Liver (tissue), 9 donors: ENCODE results near the gene FRMD5. TPM values are rescaled to one million over a fixed set of nuclear protein-coding genes. Genes with fewer than 3 reads are reported as not detected.

ENCODE experiments used
- DNase-seq: peaks from one replicate; pipeline ENCODE4 v3.0.0-alpha.2; 2017; ENCODE audit warnings: low spot score
- H3K27ac ChIP-seq, 2 donors: one replicate each; pipeline ENCODE4 v1.7.0; 2013; ENCODE audit warnings: inconsistent platforms in 2 of 2, low read length in 2 of 2, control low read depth in 1 of 2, low read depth in 1 of 2, mild to moderate bottlenecking in 1 of 2
- H3K27me3 ChIP-seq, 4 donors: one replicate each; pipeline versions ENCODE4 v1.6.1 to v1.7.0; 2013; ENCODE audit warnings: low read length in 3 of 4, inconsistent platforms in 1 of 4, mild to moderate bottlenecking in 1 of 4, moderate library complexity in 1 of 4; ENCODE audit not compliant: control insufficient read depth in 4 of 4, insufficient read depth in 4 of 4
- H3K36me3 ChIP-seq, 4 donors: one replicate each; pipeline versions ENCODE4 v1.6.1 to v1.7.0; 2013; ENCODE audit warnings: low read length in 3 of 4, mild to moderate bottlenecking in 3 of 4, low read depth in 1 of 4, moderate library complexity in 1 of 4; ENCODE audit not compliant: control insufficient read depth in 4 of 4, insufficient read depth in 3 of 4
- H3K4me1 ChIP-seq, 4 donors: one replicate each; pipeline versions ENCODE4 v1.6.1 to v1.7.0; 2013; ENCODE audit warnings: low read length in 3 of 4, mild to moderate bottlenecking in 3 of 4, moderate library complexity in 1 of 4; ENCODE audit not compliant: control insufficient read depth in 4 of 4, insufficient read depth in 4 of 4
- H3K4me3 ChIP-seq, 3 donors: one replicate each; pipeline versions ENCODE4 v1.6.1 to v1.7.0; 2013; ENCODE audit warnings: low read length in 3 of 3, control low read depth in 1 of 3, low read depth in 1 of 3, mild to moderate bottlenecking in 1 of 3
- H3K9ac ChIP-seq, 2 donors: one replicate each; pipeline ENCODE4 v1.7.0; 2013; ENCODE audit warnings: low read length in 2 of 2, mild to moderate bottlenecking in 2 of 2, moderate library complexity in 2 of 2, control low read depth in 1 of 2, low read depth in 1 of 2
- H3K9me3 ChIP-seq, 4 donors: one replicate each; pipeline versions ENCODE4 v1.6.1 to v1.7.0; 2013; ENCODE audit warnings: low read length in 3 of 4; ENCODE audit not compliant: control insufficient read depth in 4 of 4
- EGR1 ChIP-seq, 2 donors: IDR thresholded peaks; 2 replicates each; pipeline ENCODE4 v1.6.1; 2016 to 2018; ENCODE audit warnings: antibody characterized with exemption in 2 of 2, low read depth in 2 of 2
- FOXA1 ChIP-seq: IDR thresholded peaks from 2 replicates; pipeline ENCODE4 v1.6.1; 2016; ENCODE audit warnings: antibody characterized with exemption
- FOXA2 ChIP-seq: IDR thresholded peaks from 2 replicates; pipeline ENCODE4 v1.6.1; 2016; ENCODE audit warnings: antibody characterized with exemption
- GABPA ChIP-seq, 2 donors: IDR thresholded peaks in 1 of 2; conservative IDR thresholded peaks in 1 of 2; 2 replicates each; pipeline ENCODE4 v1.6.1; 2016; ENCODE audit warnings: antibody characterized with exemption in 2 of 2, mild to moderate bottlenecking in 1 of 2, moderate library complexity in 1 of 2
- HNF4A ChIP-seq, 2 donors: conservative IDR thresholded peaks; 2 replicates each; pipeline ENCODE4 v1.6.1; 2016; ENCODE audit warnings: antibody characterized with exemption in 2 of 2, mild to moderate bottlenecking in 2 of 2
- HNF4G ChIP-seq: IDR thresholded peaks from 2 replicates; pipeline ENCODE4 v1.6.1; 2016; ENCODE audit warnings: antibody characterized with exemption
- JUND ChIP-seq, 2 donors: IDR thresholded peaks; 2 replicates each; pipeline ENCODE4 v1.6.1; 2016; ENCODE audit warnings: antibody characterized with exemption in 2 of 2
- NR2F2 ChIP-seq: IDR thresholded peaks from 2 replicates; pipeline ENCODE4 v1.6.1; 2016; ENCODE audit warnings: antibody characterized with exemption
- RAD21 ChIP-seq, 2 donors: IDR thresholded peaks; 2 replicates each; pipeline ENCODE4 v1.6.1; 2016; ENCODE audit warnings: antibody characterized with exemption in 2 of 2, mild to moderate bottlenecking in 2 of 2
- RXRA ChIP-seq, 2 donors: IDR thresholded peaks; 2 replicates each; pipeline ENCODE4 v1.6.1; 2017 to 2018; ENCODE audit warnings: antibody characterized with exemption in 2 of 2, mild to moderate bottlenecking in 1 of 2
- SP1 ChIP-seq: IDR thresholded peaks from 2 replicates; pipeline ENCODE4 v1.6.1; 2018; ENCODE audit warnings: antibody characterized with exemption, mild to moderate bottlenecking
- TAF1 ChIP-seq: conservative IDR thresholded peaks from 2 replicates; pipeline ENCODE4 v1.6.1; 2016; ENCODE audit warnings: antibody characterized with exemption, mild to moderate bottlenecking
- YY1 ChIP-seq: IDR thresholded peaks from 2 replicates; pipeline ENCODE4 v1.6.1; 2016; ENCODE audit warnings: antibody characterized with exemption, mild to moderate bottlenecking
- WGBS: extraction: QIAGEN DNeasy Blood & Tissue Kit; methylation state at CpG from one replicate; pipeline ENCODE4 v1.1.7; 2013; 5-methylcytosine and 5-hydroxymethylcytosine counted together
- polyA plus RNA-seq, 2 donors: library from polyadenylated mRNA; stranded (reverse) in 1 of 2; unstranded in 1 of 2; fragments of 200-250 nt in 1 of 2; fragments of >200 nt in 1 of 2; fragmentation: Nextera tagmentation in 1 of 2; extraction: Ambion mirVana in 1 of 2; gene quantifications; one replicate each; pipeline versions ENCODE4 v1.2.1 to v1.2.3, GENCODE V29; 2013 to 2015
- total RNA-seq, 2 donors: library from RNA; depleted of rRNA; stranded (reverse); fragments of >200 nt; gene quantifications; one replicate each; pipeline ENCODE4 v1.2.3, GENCODE V29; 2014
- TF ChIP-seq, protein P1 (sequence below): fragments of 150-350 bp; IDR thresholded peaks from 2 replicates; pipeline ENCODE4 v1.5.1; 2017; ENCODE audit warnings: improper control_type of control experiment, low read depth, low read length; ENCODE audit not compliant: missing input control
- TF ChIP-seq, protein P2 (sequence below): IDR thresholded peaks from 2 replicates; pipeline ENCODE4 v1.6.1; 2016; ENCODE audit warnings: antibody characterized with exemption
- TF ChIP-seq, protein P3 (sequence below): IDR thresholded peaks from 2 replicates; pipeline ENCODE4 v1.6.1; 2016; ENCODE audit warnings: antibody characterized with exemption
- TF ChIP-seq, protein P4 (sequence below): IDR thresholded peaks from 2 replicates; pipeline ENCODE4 v1.6.1; 2016; ENCODE audit warnings: antibody characterized with exemption
- TF ChIP-seq, protein P5 (sequence below): IDR thresholded peaks from 2 replicates; pipeline ENCODE4 v1.6.1; 2016; ENCODE audit warnings: antibody characterized with exemption, mild to moderate bottlenecking
- donor health status: healthy.
- donor health status: healthy.
- donor health status: healthy.
- donor health status: healthy.
- donor health status: healthy.

Gene FRMD5
- total and polyA plus RNA-seq, 4 donors, result 0.01 to 0.25 TPM; not detected in 2

DNA sequence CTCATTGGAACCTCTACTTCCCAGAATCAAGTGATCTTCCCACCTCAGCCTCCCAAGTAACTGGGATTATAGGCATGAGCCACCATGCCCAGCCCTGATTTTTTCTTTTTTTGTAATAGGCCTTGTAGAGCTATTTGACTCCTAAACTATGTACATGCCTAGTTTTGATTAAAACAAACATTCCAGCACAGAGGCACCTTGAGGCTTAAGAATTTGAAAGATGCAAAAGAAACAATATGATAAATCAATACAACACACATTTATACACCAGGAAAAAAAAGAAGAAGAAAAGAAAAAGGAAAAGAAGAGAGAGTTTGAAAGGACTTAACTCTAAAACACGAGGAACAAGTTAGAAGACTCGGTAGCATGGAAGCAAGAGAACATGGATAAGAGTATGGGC is 13.9 kb upstream of the FRMD5 start:
- H3K4me3 ChIP-seq, result no peak overlapping the region
- no peak overlapping the region for H3K9ac ChIP-seq
- 87% methylated on average over 2 of the region's 2 CpGs for WGBS
- no peak for DNase-seq
- no peaks in the 10 kb centered on the region for H3K9me3 ChIP-seq
- no peaks in the 10 kb centered on the region for H3K36me3 ChIP-seq
- H3K4me1 ChIP-seq, result no peaks in the 10 kb centered on the region
- no peak overlapping the region for H3K27ac ChIP-seq
- TF ChIP-seq HNF4A (conservative IDR thresholded peaks at IDR 0.05), result no peak
- no peak for TF ChIP-seq FOXA1
- TF ChIP-seq TAF1, result no peak
- TF ChIP-seq, protein P1, sequence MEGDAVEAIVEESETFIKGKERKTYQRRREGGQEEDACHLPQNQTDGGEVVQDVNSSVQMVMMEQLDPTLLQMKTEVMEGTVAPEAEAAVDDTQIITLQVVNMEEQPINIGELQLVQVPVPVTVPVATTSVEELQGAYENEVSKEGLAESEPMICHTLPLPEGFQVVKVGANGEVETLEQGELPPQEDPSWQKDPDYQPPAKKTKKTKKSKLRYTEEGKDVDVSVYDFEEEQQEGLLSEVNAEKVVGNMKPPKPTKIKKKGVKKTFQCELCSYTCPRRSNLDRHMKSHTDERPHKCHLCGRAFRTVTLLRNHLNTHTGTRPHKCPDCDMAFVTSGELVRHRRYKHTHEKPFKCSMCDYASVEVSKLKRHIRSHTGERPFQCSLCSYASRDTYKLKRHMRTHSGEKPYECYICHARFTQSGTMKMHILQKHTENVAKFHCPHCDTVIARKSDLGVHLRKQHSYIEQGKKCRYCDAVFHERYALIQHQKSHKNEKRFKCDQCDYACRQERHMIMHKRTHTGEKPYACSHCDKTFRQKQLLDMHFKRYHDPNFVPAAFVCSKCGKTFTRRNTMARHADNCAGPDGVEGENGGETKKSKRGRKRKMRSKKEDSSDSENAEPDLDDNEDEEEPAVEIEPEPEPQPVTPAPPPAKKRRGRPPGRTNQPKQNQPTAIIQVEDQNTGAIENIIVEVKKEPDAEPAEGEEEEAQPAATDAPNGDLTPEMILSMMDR, result no peak
- TF ChIP-seq RXRA (IDR thresholded peaks at IDR 0.05), result no peak
- TF ChIP-seq, protein P2, sequence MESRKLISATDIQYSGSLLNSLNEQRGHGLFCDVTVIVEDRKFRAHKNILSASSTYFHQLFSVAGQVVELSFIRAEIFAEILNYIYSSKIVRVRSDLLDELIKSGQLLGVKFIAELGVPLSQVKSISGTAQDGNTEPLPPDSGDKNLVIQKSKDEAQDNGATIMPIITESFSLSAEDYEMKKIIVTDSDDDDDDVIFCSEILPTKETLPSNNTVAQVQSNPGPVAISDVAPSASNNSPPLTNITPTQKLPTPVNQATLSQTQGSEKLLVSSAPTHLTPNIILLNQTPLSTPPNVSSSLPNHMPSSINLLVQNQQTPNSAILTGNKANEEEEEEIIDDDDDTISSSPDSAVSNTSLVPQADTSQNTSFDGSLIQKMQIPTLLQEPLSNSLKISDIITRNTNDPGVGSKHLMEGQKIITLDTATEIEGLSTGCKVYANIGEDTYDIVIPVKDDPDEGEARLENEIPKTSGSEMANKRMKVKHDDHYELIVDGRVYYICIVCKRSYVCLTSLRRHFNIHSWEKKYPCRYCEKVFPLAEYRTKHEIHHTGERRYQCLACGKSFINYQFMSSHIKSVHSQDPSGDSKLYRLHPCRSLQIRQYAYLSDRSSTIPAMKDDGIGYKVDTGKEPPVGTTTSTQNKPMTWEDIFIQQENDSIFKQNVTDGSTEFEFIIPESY, result no peak
- TF ChIP-seq SP1, result no peak
- no peak for TF ChIP-seq FOXA2
- TF ChIP-seq, protein P3, sequence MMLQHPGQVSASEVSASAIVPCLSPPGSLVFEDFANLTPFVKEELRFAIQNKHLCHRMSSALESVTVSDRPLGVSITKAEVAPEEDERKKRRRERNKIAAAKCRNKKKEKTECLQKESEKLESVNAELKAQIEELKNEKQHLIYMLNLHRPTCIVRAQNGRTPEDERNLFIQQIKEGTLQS, result no peak
- TF ChIP-seq JUND (IDR thresholded peaks at IDR 0.05), result no peak
- no peak for TF ChIP-seq YY1
- TF ChIP-seq, protein P4, sequence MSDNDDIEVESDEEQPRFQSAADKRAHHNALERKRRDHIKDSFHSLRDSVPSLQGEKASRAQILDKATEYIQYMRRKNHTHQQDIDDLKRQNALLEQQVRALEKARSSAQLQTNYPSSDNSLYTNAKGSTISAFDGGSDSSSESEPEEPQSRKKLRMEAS, result no peak
- TF ChIP-seq RAD21 (IDR thresholded peaks at IDR 0.05), result no peak
- TF ChIP-seq, protein P5, sequence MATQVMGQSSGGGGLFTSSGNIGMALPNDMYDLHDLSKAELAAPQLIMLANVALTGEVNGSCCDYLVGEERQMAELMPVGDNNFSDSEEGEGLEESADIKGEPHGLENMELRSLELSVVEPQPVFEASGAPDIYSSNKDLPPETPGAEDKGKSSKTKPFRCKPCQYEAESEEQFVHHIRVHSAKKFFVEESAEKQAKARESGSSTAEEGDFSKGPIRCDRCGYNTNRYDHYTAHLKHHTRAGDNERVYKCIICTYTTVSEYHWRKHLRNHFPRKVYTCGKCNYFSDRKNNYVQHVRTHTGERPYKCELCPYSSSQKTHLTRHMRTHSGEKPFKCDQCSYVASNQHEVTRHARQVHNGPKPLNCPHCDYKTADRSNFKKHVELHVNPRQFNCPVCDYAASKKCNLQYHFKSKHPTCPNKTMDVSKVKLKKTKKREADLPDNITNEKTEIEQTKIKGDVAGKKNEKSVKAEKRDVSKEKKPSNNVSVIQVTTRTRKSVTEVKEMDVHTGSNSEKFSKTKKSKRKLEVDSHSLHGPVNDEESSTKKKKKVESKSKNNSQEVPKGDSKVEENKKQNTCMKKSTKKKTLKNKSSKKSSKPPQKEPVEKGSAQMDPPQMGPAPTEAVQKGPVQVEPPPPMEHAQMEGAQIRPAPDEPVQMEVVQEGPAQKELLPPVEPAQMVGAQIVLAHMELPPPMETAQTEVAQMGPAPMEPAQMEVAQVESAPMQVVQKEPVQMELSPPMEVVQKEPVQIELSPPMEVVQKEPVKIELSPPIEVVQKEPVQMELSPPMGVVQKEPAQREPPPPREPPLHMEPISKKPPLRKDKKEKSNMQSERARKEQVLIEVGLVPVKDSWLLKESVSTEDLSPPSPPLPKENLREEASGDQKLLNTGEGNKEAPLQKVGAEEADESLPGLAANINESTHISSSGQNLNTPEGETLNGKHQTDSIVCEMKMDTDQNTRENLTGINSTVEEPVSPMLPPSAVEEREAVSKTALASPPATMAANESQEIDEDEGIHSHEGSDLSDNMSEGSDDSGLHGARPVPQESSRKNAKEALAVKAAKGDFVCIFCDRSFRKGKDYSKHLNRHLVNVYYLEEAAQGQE, result no peak
- TF ChIP-seq EGR1 (IDR thresholded peaks at IDR 0.05; ENCODE audit: low read depth in 2 of 2), result no peak
- no peak for TF ChIP-seq HNF4G
- no peak for TF ChIP-seq NR2F2
- peaks cover 0 to 5% (median 3%) of the 10 kb centered on the region in 4 donors for H3K27me3 ChIP-seq

DNA sequence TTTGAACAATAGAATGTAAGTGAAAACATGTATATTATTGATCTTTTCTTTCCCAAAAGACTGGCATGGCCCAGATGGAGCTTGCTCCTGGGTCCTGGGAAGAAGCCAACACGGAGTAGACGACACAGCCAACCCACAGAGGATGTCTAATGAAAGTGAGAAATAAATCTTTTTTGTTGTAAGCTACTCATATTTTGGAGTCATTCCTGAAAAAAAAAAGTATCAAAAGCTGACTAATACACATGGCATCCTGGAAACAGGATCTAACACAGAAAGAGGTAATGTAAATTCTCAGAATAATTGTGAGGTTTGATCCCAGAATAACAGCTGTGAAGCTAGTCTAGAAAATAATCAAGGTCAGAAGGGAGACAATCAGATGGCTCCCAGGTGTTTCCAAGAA is 12.6 kb upstream of the FRMD5 start:
- WGBS, result 72% methylated on average over 2 of the region's 2 CpGs
- H3K9ac ChIP-seq, result no peak overlapping the region
- no peaks in the 10 kb centered on the region for H3K9me3 ChIP-seq
- no peak for TF ChIP-seq YY1
- TF ChIP-seq RAD21 (IDR thresholded peaks at IDR 0.05), result no peak
- no peak for TF ChIP-seq TAF1
- no peak for TF ChIP-seq EGR1 (IDR thresholded peaks at IDR 0.05; ENCODE audit: low read depth in 2 of 2)
- TF ChIP-seq, protein P1, result no peak
- TF ChIP-seq, protein P2, result no peak
- TF ChIP-seq NR2F2, result no peak
- no peak for TF ChIP-seq SP1
- no peak for TF ChIP-seq RXRA (IDR thresholded peaks at IDR 0.05)
- no peak for TF ChIP-seq FOXA2
- TF ChIP-seq GABPA (IDR thresholded peaks at IDR 0.05 in 1 of 2, conservative IDR thresholded peaks at IDR 0.05 in 1 of 2), result no peak

More for the DNA sequence above, 12.6 kb upstream of the FRMD5 start:
- Histone ChIP-seq H3K4me1 (no peaks in the 10 kb centered on the region), H3K27me3 (peaks cover 0 to 5% (median 3%) of the 10 kb centered on the region in 4 donors), H3K36me3 (no peaks in the 10 kb centered on the region), H3K4me3 (no peak overlapping the region), H3K27ac (no peak overlapping the region)
- no peak for DNase-seq
